Activated naive CD4-positive, alpha-beta T cell treated with anti-CD3 and anti-CD28 coated beads, Interleukin-2, amount 10 ng/mL, durations not matched to agents 5 hours and 36 hours (primary cell): ENCODE data around the gene ARHGAP26. TPM values are rescaled to one million over a fixed set of nuclear protein-coding genes. Genes with fewer than 3 reads are reported as not detected.

ENCODE experiments used
- total RNA-seq, 2 experiments: library from RNA; stranded (reverse); gene quantifications; one replicate each; pipeline ENCODE4 v1.2.3, GENCODE V29; 2021

Gene ARHGAP26
- 10 to 100 TPM; 18.2 to 20.6 TPM for total RNA-seq

GRCh38 chr5:142769793-142770649 is at the start of gene ARHGAP26:
Gene ARHGAP26 (plus strand): TSS chr5:142770377. CDS start chr5:142770762, 385 bp downstream.

Other genes starting within 250 kb of the ARHGAP26 start
- not detected for gene FGF1, start 84.3 kb upstream of the ARHGAP26 start, total RNA-seq